HepG2 (cell line): ENCODE data around the gene CTAGE9. TPM values are rescaled to one million over a fixed set of nuclear protein-coding genes. Genes with fewer than 3 reads are reported as not detected.

ENCODE experiments used
- ATAC-seq: fragments of 200-7000 bp; cut with Tn5 transposase; 3 replicates; pipeline ENCODE4 v1.9.1; 2020; ENCODE audit warnings: mild to moderate bottlenecking, moderate library complexity
- BruUV-seq: library from RNA; stranded (reverse); fragments of 400-500 nt; replicated peaks from 2 replicates; lab custom pipeline; 2021; lab: Mats Ljungman, UMichigan
- CTCF ChIA-PET: fragments of 300-600 bp; formaldehyde crosslinking; extraction: SDS; loops from one replicate; lab custom pipeline; 2021; ENCODE audit warnings: low total read pairs, inconsistent platforms, low intra/inter-chr PET ratio; lab: Yijun Ruan, JAX
- POLR2A ChIA-PET: fragments of 350-600 bp; sonication (Branson Sonifier 250); formaldehyde crosslinking; loops from one replicate; lab custom pipeline; 2020; ENCODE audit warnings: antibody characterized with exemption, inconsistent platforms; lab: Yijun Ruan, JAX
- DNase-seq: peaks from one replicate; pipeline ENCODE4 v3.0.0-alpha.2; 2015; ENCODE audit warnings: low spot score
- FAIRE-seq: peaks from 3 replicates; lab custom pipeline; 2011; peaks lifted over from hg19 to GRCh38; lab: Jason Lieb, UNC
- H2AFZ ChIP-seq: one replicate; pipeline ENCODE4 v1.6.1; 2011; ENCODE audit warnings: low read length, inconsistent platforms
- H3K27ac ChIP-seq: fragments of 300-600 bp; 3 replicates; pipeline ENCODE4 v1.8.0; 2011; ENCODE audit warnings: mixed run types, mild to moderate bottlenecking, mixed read lengths, low read length, inconsistent platforms; ENCODE audit not compliant: insufficient read depth; ENCODE audit errors: extremely low read length
- H3K27me3 ChIP-seq, 2 experiments: fragments of 200-600 bp in 1 of 2; 2 replicates in 1 of 2; 3 replicates in 1 of 2; pipeline versions ENCODE4 v1.6.0 to v1.8.0; 2011; ENCODE audit warnings: low read length in 2 of 2, mild to moderate bottlenecking in 2 of 2, moderate library complexity in 2 of 2, inconsistent platforms in 1 of 2; ENCODE audit not compliant: insufficient read depth in 2 of 2, control insufficient read depth in 1 of 2
- H3K36me3 ChIP-seq, 2 experiments: fragments of 200-600 bp in 1 of 2; replicated peaks in 1 of 2; 2 replicates in 1 of 2; 3 replicates in 1 of 2; pipeline versions ENCODE4 v1.5.1 to v1.8.0; 2011; ENCODE audit warnings: low read length in 2 of 2, inconsistent platforms in 1 of 2; ENCODE audit not compliant: insufficient read depth in 2 of 2, control insufficient read depth in 1 of 2
- H3K4me1 ChIP-seq: 2 replicates; pipeline ENCODE4 v1.5.1; 2012; ENCODE audit warnings: low read length, inconsistent platforms; ENCODE audit not compliant: insufficient read depth
- H3K4me2 ChIP-seq: 2 replicates; pipeline ENCODE4 v1.6.0; 2011; ENCODE audit warnings: low read depth, low read length, inconsistent platforms
- H3K4me3 ChIP-seq, 3 experiments: fragments of 200-600 bp in 1 of 3; sonication (generic), shearing (Covaris generic) in 1 of 3; replicated peaks in 1 of 3; 2 replicates each; pipeline ENCODE4 v1.5.1; 2011 to 2016; ENCODE audit warnings: low read length in 3 of 3, inconsistent platforms in 2 of 3, low read depth in 2 of 3, mild to moderate bottlenecking in 2 of 3, control low read depth in 1 of 3, mixed read lengths in 1 of 3; ENCODE audit not compliant: insufficient read depth in 1 of 3
- H3K79me2 ChIP-seq: one replicate; pipeline ENCODE4 v1.6.1; 2011; ENCODE audit warnings: low read length, inconsistent platforms; ENCODE audit not compliant: insufficient read depth
- H3K9ac ChIP-seq: 2 replicates; pipeline ENCODE4 v1.6.0; 2011; ENCODE audit warnings: mild to moderate bottlenecking, low read depth, low read length, inconsistent platforms; ENCODE audit not compliant: insufficient read depth
- H3K9me3 ChIP-seq: 2 replicates; pipeline ENCODE4 v1.5.1; 2012; ENCODE audit warnings: mild to moderate bottlenecking, low read length
- H4K20me1 ChIP-seq: 2 replicates; pipeline ENCODE4 v1.6.0; 2011; ENCODE audit warnings: inconsistent platforms, mild to moderate bottlenecking, low read length, moderate library complexity; ENCODE audit not compliant: insufficient read depth
- ATRX ChIP-seq: sonication (generic); formaldehyde crosslinking; IDR thresholded peaks from 2 replicates; pipeline ENCODE4 v1.4.0; 2020; ENCODE audit warnings: missing genetic modification reagents, borderline replicate concordance
- CEBPG ChIP-seq: IDR thresholded peaks from 2 replicates; pipeline ENCODE4 v1.6.1; 2016
- ZNF331 ChIP-seq: sonication (generic); formaldehyde crosslinking; IDR thresholded peaks from 2 replicates; pipeline ENCODE4 v1.4.0; 2020; ENCODE audit warnings: missing genetic modification reagents
- ZSCAN30 ChIP-seq: sonication (generic); formaldehyde crosslinking; IDR thresholded peaks from 2 replicates; pipeline ENCODE4 v1.5.0; 2020; ENCODE audit warnings: mild to moderate bottlenecking, missing genetic modification reagents
- WGBS: methylation state at CpG from one replicate; pipeline ENCODE4 v1.1.6; 2017; ENCODE audit warnings: low lambda C conversion rate; 5-methylcytosine and 5-hydroxymethylcytosine counted together
- in situ Hi-C: cut with HindIII; loops from 2 replicates; pipeline ENCODE4 v1.10.0; 2017; ENCODE audit warnings: low pct_unique_long_range_greater_than_20kb; ENCODE audit not compliant: extremely low pct_ligation_motif_present
- intact Hi-C: fragments of 100-400 bp; cut with micrococcal nuclease; formaldehyde crosslinking; loops from one replicate; pipeline ENCODE4 v1.10.0; 2022; ENCODE audit not compliant: unreplicated experiment
- polyA plus RNA-seq, 8 experiments: library from polyadenylated mRNA; depleted of rRNA in 3 of 8; stranded (reverse) in 7 of 8; unstranded in 1 of 8; fragments of >200 nt; fragmentation: Illumina TruSeq in 4 of 8; extraction: Trizol in 4 of 8; gene quantifications; 2 replicates each; pipeline versions ENCODE4 v1.2.1 to v1.2.3, GENCODE V29; 2011 to 2016; ENCODE audit warnings: low read depth in 4 of 8, missing spikeins in 1 of 8, mixed read lengths in 1 of 8; ENCODE audit not compliant: insufficient read depth in 1 of 8
- total RNA-seq, 5 experiments: library from RNA; depleted of rRNA; stranded (reverse); fragments of >200 nt; fragmentation: Illumina TruSeq; extraction: Trizol; gene quantifications; 2 replicates each; pipeline ENCODE4 v1.2.3, GENCODE V29; 2016; ENCODE audit warnings: low read depth in 1 of 5
- TF ChIP-seq, protein P1 (sequence below): sonication (generic); formaldehyde crosslinking; IDR thresholded peaks from 2 replicates; pipeline ENCODE4 v1.4.0; 2020; ENCODE audit warnings: missing genetic modification reagents, borderline replicate concordance

The CTAGE9 gene
- total and polyA plus RNA-seq, 2 of the 13 experiments (the other 11 are each of a cell fraction or from before 2014, with no cell fraction given): not detected

DNA sequence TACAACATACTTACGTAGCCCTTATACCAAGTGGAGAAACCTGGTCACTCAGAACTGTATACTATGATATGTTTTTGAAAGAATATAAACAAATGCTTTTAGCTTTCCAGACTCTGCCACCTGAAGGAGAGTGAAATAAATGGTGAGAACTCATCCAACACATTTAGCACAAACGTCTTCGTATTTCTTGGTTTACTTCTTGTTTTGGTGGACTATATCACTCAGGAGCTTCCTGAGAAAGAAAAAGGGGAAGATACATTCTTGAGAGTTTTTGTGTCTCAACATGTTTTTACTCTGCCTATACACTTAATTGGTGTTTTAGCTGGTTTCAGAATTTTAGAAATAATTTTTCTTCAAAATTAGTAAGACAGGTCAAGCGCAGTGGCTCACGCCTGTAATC, 19.4 kb upstream of the CTAGE9 start (continued):
- TF ChIP-seq, protein P1, sequence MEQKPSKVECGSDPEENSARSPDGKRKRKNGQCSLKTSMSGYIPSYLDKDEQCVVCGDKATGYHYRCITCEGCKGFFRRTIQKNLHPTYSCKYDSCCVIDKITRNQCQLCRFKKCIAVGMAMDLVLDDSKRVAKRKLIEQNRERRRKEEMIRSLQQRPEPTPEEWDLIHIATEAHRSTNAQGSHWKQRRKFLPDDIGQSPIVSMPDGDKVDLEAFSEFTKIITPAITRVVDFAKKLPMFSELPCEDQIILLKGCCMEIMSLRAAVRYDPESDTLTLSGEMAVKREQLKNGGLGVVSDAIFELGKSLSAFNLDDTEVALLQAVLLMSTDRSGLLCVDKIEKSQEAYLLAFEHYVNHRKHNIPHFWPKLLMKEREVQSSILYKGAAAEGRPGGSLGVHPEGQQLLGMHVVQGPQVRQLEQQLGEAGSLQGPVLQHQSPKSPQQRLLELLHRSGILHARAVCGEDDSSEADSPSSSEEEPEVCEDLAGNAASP (CRISPR knock-in tag): no peak
- TF ChIP-seq ZNF331 (CRISPR knock-in tag) (no peak), ZSCAN30 (CRISPR knock-in tag) (no peak)

DNA sequence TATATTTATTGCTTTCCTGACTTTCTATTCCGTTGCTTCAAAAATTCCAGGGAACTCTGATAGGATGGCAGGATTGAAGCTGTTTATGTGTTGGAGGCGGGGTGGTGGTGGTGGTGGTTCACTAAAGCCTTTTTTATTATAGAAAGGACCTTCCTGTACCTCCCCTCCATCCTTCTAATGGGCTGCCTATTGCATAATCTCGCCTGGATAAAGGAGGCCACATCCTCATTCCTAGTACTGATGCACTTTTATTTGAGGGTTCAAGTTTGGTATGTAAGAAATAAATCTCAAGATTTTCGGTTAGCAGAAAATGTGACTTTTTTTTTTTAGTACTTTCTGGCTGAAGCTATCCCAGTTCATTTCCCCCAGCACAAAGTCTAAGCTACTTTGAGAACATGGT, 18.7 kb upstream of the CTAGE9 start:
- in situ Hi-C loops (no loop called here), intact Hi-C loops (no loop called here)
- DNase-seq (no peak), FAIRE-seq (no peak), ATAC-seq (no peak)
- no peak overlapping the region for H3K4me2 ChIP-seq
- H4K20me1 ChIP-seq: no peaks in the 10 kb centered on the region
- no peak overlapping the region for H3K4me3 ChIP-seq
- peaks cover 9% of the 10 kb centered on the region for H3K9me3 ChIP-seq
- CTCF ChIA-PET: no interaction called here
- H3K27ac ChIP-seq: no peak overlapping the region
- no TSS peak for BruUV-seq
- peaks cover 28% of the 10 kb centered on the region for H3K4me1 ChIP-seq
- no peak overlapping the region for H2AFZ ChIP-seq
- peaks cover 11 to 61% of the 10 kb centered on the region in 2 experiments for H3K36me3 ChIP-seq
- 97% methylated on average over 4 of the region's 4 CpGs for WGBS
- no peaks in the 10 kb centered on the region for H3K27me3 ChIP-seq
- TF ChIP-seq ATRX (CRISPR knock-in tag) (no peak), CEBPG (CRISPR knock-in tag) (0 out of 2 replicates have a peak, but pooled peaks have one; percentile 23)
- TF ChIP-seq, all 625 proteins: peak for 1
- H3K9ac ChIP-seq: no peak overlapping the region
- POLR2A ChIA-PET: no interaction called here
- H3K79me2 ChIP-seq: no peaks in the 10 kb centered on the region
